Islet precursor cell (in vitro differentiated cells): ENCODE data around the gene RFXANK.

Experiments used
- DNase-seq: peaks from one replicate; pipeline ENCODE4 v3.0.0-alpha.2; 2018

RFXANK gene

DNA sequence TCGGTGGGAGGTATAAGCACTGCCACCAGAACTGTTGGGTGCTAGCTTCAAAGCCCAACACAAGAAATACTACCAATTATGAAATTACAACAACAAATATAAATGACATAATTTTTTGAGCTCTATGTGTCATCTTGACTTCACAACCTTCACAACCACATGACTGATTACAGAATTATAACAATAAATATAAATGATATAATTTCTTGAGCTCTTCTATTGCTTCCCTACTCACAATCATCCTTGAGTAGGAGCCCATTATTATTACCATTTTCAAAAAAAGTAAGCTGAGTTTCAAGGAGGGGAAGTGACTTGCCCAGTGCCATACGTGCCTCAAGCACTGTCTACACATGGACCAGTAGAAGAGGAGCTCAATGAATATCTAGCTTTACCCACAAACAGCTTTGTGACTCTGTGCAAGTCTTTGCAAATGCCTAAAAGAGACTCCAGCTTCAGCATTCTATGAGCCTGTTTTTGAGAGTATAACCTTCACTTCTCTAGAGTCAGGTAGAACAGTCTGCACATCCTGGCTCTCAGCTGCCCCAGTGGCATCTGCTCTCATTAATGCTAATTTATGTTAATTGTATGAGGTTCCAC lies 42.3 kb downstream of the RFXANK start:
- no peak for DNase-seq

- DNase-seq, result no peak
Measured at GRCh38 chr19:19236173-19236572, 44.1 kb downstream of the RFXANK start.

DNA sequence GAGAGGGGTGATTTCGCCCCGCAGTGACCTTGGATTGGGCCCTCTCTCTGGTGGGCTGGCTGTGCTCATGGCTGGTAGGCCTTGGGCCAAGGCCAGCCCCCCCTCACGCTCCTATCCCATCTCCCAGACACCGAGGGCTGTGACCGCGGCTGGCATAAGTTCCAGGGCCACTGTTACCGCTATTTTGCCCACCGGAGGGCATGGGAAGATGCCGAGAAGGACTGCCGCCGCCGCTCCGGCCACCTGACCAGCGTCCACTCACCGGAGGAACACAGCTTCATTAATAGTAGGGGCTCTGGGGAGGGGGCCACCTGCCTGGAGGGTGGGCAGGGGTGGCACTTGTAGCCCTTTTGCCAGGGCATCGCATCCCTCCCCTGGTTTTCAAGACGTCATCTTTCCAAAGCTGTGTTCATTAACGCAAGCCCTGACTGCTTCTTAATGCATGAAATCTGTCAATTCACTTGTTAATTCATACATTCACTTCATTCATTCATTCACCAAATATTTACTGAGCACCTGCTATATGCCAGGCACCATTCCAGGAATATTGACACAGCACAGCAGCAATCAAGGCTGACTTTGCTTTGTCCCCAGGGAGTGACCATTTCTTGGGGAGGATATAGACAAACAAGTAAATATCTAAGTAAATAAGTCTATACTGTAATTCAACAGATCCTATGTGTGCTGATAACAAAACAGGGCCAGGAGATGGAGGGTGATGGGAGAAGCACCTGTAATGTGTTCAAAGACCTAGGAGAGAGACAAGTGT lies 46.3 kb downstream of the RFXANK start:
- no peak for DNase-seq

GRCh38 chr19:19239675-19240074 lies 47.6 kb downstream of the RFXANK start:
- DNase-seq, result no peak

GRCh38 chr19:19240476-19240875 lies 48.4 kb downstream of the RFXANK start:
- no peak for DNase-seq

GRCh38 chr19:19250196-19250801 lies 58.2 kb downstream of the RFXANK start:
- no peak for DNase-seq
